ENCODE results near the gene DLK1. TPM values are rescaled to one million over a fixed set of nuclear protein-coding genes. Genes with fewer than 3 reads are reported as not detected.

DLK1 gene
- total RNA-seq, 4 donors from 2014 or later, result not detected

GRCh38 chr14:100684154-100684553 lies 42.5 kb upstream of the DLK1 start:
- intact Hi-C loops (cut with DNase I; ENCODE audit: low total_unique reads), result no loop called here
- no peak for TF ChIP-seq POLR2A (IDR thresholded peaks at IDR 0.05)
- no peak overlapping the region for H3K4me3 ChIP-seq (ENCODE audit: low read depth, poor library complexity, severe bottlenecking)
- WGBS, 2 donors, result 66 to 77% methylated on average over 6 of the region's 6 CpGs
- DNase-seq (ENCODE audit: low spot score in 2 of 2), result no peak

GRCh38 chr14:100684961-100685360 lies 41.7 kb upstream of the DLK1 start:
- no peak for DNase-seq (ENCODE audit: low spot score in 2 of 2)
- TF ChIP-seq POLR2A (IDR thresholded peaks at IDR 0.05), result no peak
- TF ChIP-seq, protein P1, sequence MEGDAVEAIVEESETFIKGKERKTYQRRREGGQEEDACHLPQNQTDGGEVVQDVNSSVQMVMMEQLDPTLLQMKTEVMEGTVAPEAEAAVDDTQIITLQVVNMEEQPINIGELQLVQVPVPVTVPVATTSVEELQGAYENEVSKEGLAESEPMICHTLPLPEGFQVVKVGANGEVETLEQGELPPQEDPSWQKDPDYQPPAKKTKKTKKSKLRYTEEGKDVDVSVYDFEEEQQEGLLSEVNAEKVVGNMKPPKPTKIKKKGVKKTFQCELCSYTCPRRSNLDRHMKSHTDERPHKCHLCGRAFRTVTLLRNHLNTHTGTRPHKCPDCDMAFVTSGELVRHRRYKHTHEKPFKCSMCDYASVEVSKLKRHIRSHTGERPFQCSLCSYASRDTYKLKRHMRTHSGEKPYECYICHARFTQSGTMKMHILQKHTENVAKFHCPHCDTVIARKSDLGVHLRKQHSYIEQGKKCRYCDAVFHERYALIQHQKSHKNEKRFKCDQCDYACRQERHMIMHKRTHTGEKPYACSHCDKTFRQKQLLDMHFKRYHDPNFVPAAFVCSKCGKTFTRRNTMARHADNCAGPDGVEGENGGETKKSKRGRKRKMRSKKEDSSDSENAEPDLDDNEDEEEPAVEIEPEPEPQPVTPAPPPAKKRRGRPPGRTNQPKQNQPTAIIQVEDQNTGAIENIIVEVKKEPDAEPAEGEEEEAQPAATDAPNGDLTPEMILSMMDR (IDR thresholded peaks at IDR 0.05), result no peak
- whole genome bisulfite sequencing, 2 donors, result 76 to 79% methylated on average over 6 of the region's 6 CpGs
- no peak overlapping the region for H3K4me3 ChIP-seq (ENCODE audit: low read depth, poor library complexity, severe bottlenecking)
- intact Hi-C loops (cut with DNase I; ENCODE audit: low total_unique reads), result no loop called here

DNA sequence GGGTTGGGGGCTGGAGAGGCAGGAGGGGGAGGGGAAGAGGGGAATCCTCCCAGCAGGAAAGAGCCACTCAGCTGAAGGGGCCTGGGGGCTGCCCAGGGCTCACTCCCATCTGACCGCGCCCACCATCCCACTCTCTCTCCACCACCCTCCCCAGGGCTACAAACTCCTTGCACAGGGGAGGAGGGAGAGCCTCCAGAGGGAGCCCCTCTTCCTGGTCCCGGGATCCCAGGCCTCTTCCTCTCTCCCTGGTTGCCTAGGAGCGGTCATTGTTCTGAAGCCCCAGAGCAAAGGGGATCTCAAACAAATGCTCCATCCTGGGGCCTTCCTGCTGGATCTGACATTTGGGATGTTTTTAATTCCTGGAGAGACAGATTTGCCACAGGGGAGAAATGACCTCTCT lies 39.8 kb upstream of the DLK1 start:
- no peak overlapping the region for H3K4me3 ChIP-seq (ENCODE audit: low read depth, poor library complexity, severe bottlenecking)
- intact Hi-C loops (cut with DNase I; ENCODE audit: low total_unique reads), result no loop called here
- no peak for TF ChIP-seq POLR2A (IDR thresholded peaks at IDR 0.05)
- TF ChIP-seq, protein P1 (IDR thresholded peaks at IDR 0.05), result no peak
- DNase-seq (ENCODE audit: low spot score in 2 of 2), result no peak
- 71 to 85% methylated on average over 4 of the region's 4 CpGs for WGBS, 2 donors

DNA sequence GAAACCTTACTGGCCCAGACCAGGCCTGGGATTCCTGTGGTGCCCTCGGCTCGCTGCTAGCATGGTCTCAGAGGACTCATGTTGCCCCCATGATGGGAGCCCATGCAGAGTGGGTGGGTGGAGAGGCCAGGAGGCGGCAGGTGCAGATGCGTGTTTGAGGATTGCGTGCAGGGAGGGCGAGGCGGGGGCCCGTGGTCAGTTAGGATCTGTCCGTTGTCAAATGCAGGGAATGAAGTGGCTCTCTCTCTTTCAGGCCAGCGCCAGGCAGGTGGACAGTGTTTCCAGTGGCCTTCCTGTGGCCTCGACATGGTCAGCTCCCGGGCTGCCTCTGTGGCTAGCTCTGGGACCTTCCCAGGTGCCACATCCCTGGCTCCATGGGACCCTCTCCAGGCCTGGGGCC lies 39.3 kb upstream of the DLK1 start:
- TF ChIP-seq, protein P1 (IDR thresholded peaks at IDR 0.05), result no peak
- no peak for TF ChIP-seq POLR2A (IDR thresholded peaks at IDR 0.05)
- 89 to 95% methylated on average over 9 of the region's 12 CpGs for WGBS, 2 donors
- no peak overlapping the region for H3K4me3 ChIP-seq (ENCODE audit: low read depth, poor library complexity, severe bottlenecking)
- intact Hi-C loops (cut with DNase I; ENCODE audit: low total_unique reads), result no loop called here
- DNase-seq (ENCODE audit: low spot score in 2 of 2), result no peak

DNA sequence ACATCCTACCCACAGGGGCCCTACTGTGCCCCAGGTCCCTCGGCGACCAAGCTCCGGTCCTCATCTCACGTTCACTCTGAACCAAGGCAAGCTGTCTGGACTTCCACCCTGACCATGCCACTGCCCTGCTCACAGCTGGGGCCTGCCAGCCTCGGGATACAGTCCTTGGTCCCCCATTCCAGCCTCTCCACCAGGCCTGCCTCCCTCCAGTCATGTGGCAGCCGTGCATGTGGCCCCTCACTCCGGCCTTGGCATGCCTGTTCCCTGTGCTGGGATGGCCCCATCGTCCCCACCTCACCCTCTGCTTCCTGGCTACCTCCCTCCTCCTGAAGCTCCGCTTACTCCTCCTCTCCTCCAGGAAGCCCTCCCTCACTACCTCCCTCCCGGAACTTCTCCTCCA lies 38.6 kb upstream of the DLK1 start:
- intact Hi-C loops (cut with DNase I; ENCODE audit: low total_unique reads), result no loop called here
- DNase-seq (ENCODE audit: low spot score in 2 of 2), result no peak
- WGBS, 2 donors, result 87 to 90% methylated on average over 10 of the region's 10 CpGs
- TF ChIP-seq, protein P1 (IDR thresholded peaks at IDR 0.05), result no peak
- TF ChIP-seq POLR2A (IDR thresholded peaks at IDR 0.05), result no peak
- H3K4me3 ChIP-seq (ENCODE audit: low read depth, poor library complexity, severe bottlenecking), result no peak overlapping the region

DNA sequence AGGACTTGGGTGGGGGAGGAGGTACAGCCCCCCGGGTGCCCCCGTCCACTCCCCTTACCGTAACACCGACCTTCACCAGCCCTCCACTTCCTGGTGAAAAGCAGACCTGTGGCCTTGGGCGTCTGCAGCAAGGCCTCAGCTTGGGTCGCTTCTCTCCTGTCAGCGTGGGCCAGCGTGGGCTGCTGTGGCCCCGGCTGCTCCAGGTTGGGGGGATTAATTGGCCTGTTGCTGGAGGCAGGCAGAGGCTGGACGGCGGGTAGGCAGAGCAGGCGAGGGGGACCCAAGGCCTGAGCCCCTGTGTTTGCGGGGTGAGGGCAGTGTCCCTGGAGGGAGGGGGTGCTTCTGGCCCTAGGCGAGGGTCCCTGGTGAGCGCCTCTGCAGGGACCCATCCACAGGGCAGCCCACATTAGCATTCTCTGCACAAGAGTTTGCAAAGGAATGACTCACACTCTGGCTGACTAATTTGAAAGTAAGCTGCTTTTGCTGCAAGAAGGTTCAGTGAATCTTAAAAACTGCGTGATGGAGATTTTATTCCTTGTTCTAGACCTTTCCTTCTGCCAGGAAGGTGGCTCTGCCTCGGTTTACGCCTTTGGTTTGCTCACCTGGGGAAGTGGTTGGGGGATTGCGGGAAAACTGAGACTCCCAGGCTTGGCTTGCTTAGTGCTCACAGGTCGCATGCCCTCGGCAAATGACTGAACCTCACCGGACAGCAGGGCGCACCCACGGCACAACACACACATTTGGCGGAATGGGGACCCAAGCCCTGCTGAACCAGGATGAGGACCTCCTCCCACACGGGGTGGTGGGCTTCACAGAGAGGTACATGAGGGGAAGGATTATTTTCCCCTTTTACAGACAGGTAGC lies 37.9 kb upstream of the DLK1 start:
- no peak for DNase-seq (ENCODE audit: low spot score in 2 of 2)
- H3K4me3 ChIP-seq (ENCODE audit: low read depth, poor library complexity, severe bottlenecking), result no peak overlapping the region
- TF ChIP-seq, protein P1 (IDR thresholded peaks at IDR 0.05), result no peak
- WGBS, 2 donors, result 68 to 80% methylated on average over 20 to 26 of the region's 26 CpGs
- intact Hi-C loops (cut with DNase I; ENCODE audit: low total_unique reads), result no loop called here

Measured in lower leg skin (tissue), 4 donors.